Psoas muscle (tissue), 8 donors: ENCODE results near the gene GLIPR2. TPM values are rescaled to one million over a fixed set of nuclear protein-coding genes. Genes with fewer than 3 reads are reported as not detected.
"Not testable (repeated sequence)": the region's sequence is repeated elsewhere in the genome, so short reads cannot be mapped to it uniquely, and the experiment has no call there.

Source experiments
- ATAC-seq, 4 donors: fragments of 200-7000 bp; cut with Tn5 transposase; one replicate each; pipeline ENCODE4 v1.9.1; 2020; ENCODE audit warnings: moderate library complexity in 3 of 4, mild to moderate bottlenecking in 2 of 4
- DNase-seq, 2 donors: peaks; one replicate each; pipeline ENCODE4 v3.0.0-alpha.2; 2020
- H3K27ac ChIP-seq: fragments of 200-600 bp; one replicate; pipeline ENCODE4 v1.8.0; 2022
- H3K27me3 ChIP-seq, 3 donors: fragments of 200-600 bp in 1 of 3; one replicate each; pipeline versions ENCODE4 v1.6.1 to v1.8.0; 2013 to 2022; ENCODE audit warnings: low read length in 2 of 3, mild to moderate bottlenecking in 2 of 3, moderate library complexity in 1 of 3; ENCODE audit not compliant: insufficient read depth in 3 of 3
- H3K36me3 ChIP-seq, 2 donors: fragments of 200-600 bp in 1 of 2; one replicate each; pipeline versions ENCODE4 v1.6.1 to v1.8.0; 2013 to 2022; ENCODE audit warnings: low read depth in 1 of 2, mild to moderate bottlenecking in 1 of 2, moderate library complexity in 1 of 2; ENCODE audit not compliant: insufficient read depth in 1 of 2
- H3K4me1 ChIP-seq: fragments of 200-600 bp; one replicate; pipeline ENCODE4 v1.8.0; 2022
- H3K4me3 ChIP-seq: fragments of 200-600 bp; one replicate; pipeline ENCODE4 v1.8.0; 2022; ENCODE audit warnings: mild to moderate bottlenecking
- H3K9me3 ChIP-seq: fragments of 200-600 bp; one replicate; pipeline ENCODE4 v1.8.0; 2022
- CTCF ChIP-seq: fragments of 200-600 bp; IDR thresholded peaks from one replicate; pipeline ENCODE4 v1.8.0; 2022; ENCODE audit warnings: antibody characterized with exemption
- WGBS, 3 donors: extraction: QIAGEN DNeasy Blood & Tissue Kit; methylation state at CpG; one replicate each; pipeline versions ENCODE4 v1.1.6 to v1.1.7; 2013; 5-methylcytosine and 5-hydroxymethylcytosine counted together
- intact Hi-C, 2 donors: fragments of 100-400 bp; cut with DNase I; formaldehyde crosslinking; loops; one replicate each; pipeline versions ENCODE4 v1.11.0 to v1.14.2; 2022
- polyA plus RNA-seq, 3 donors: library from polyadenylated mRNA; stranded (reverse); fragments of 200-250 nt; gene quantifications; one replicate each; pipeline ENCODE4 v1.2.3, GENCODE V29; 2013
- total RNA-seq, 4 donors: library from RNA; stranded (reverse); fragmentation: NEBNext Ultra II Directional in 2 of 4; extraction: Animal tissue kit (Norgen Biotek cat#: 25700) in 2 of 4; gene quantifications; one replicate each; pipeline versions ENCODE4 v1.2.1 to v1.2.4, GENCODE V29; 2021 to 2023
- donor health status: healthy with polysubstance abuse.
- donor health status: DM: no; HTN: no; CAD: no; lungs with moderate emphysema.
- donor health status: Bipolar disorder and iron deficiency.
- donor health status: healthy.
- donor health status: DM: yes; HTN: yes; CAD: no.
- donor health status: DM: no; HTN: no; CAD: no.
- donor health status: DM: no; HTN: no; CAD: no.
- donor health status: DM: yes; HTN: yes; CAD: no.

Gene GLIPR2
- total and polyA plus RNA-seq, 7 donors, result 2.5 to 6.5 (median 3.6) TPM

GRCh38 chr9:36177571-36177970 is 41.0 kb downstream of the GLIPR2 start:
- ATAC-seq (no peak), DNase-seq (no peak)
- intact Hi-C loops, result no loop called here
- H3K27ac ChIP-seq, result no peak overlapping the region
- no peaks in the 10 kb centered on the region for H3K9me3 ChIP-seq
- H3K4me1 ChIP-seq, result no peaks in the 10 kb centered on the region
- no peaks in the 10 kb centered on the region for H3K27me3 ChIP-seq
- WGBS, 3 donors, result 78 to 90% (median 82%) methylated on average over 4 of the region's 4 CpGs
- no peak for TF ChIP-seq CTCF
- no peak overlapping the region for H3K4me3 ChIP-seq
- no peaks in the 10 kb centered on the region for H3K36me3 ChIP-seq

GRCh38 chr9:36180243-36180642 is 43.7 kb downstream of the GLIPR2 start:
- ATAC-seq, DNase-seq, intact Hi-C loops, H3K4me1 ChIP-seq, H3K9me3 ChIP-seq, H3K36me3 ChIP-seq, H3K4me3 ChIP-seq, H3K27ac ChIP-seq, H3K27me3 ChIP-seq: not testable (repeated sequence)
- 84 to 88% (median 87%) methylated on average over 6 of the region's 6 CpGs for WGBS, 3 donors

- ATAC-seq (no peak), DNase-seq (no peak)
- Histone ChIP-seq H3K36me3 (no peaks in the 10 kb centered on the region), H3K4me3 (no peak overlapping the region), H3K27me3 (no peaks in the 10 kb centered on the region), H3K4me1 (peaks cover 16% of the 10 kb centered on the region), H3K27ac (no peak overlapping the region), H3K9me3 (no peaks in the 10 kb centered on the region)
- intact Hi-C loops, result no loop called here
- TF ChIP-seq CTCF, result no peak
Observed at GRCh38 chr9:36187414-36187813, 50.9 kb downstream of the GLIPR2 start.

GRCh38 chr9:36188212-36188611 is 51.7 kb downstream of the GLIPR2 start:
- H3K4me1 ChIP-seq, result peaks cover 24% of the 10 kb centered on the region
- ATAC-seq, result no peak
- no peaks in the 10 kb centered on the region for H3K27me3 ChIP-seq
- no peaks in the 10 kb centered on the region for H3K9me3 ChIP-seq
- WGBS, 3 donors, result 80 to 90% (median 89%) methylated on average over 5 of the region's 5 CpGs
- DNase-seq, result no peak
- TF ChIP-seq CTCF, result no peak
- H3K27ac ChIP-seq, result no peak overlapping the region
- H3K4me3 ChIP-seq, result no peak overlapping the region
- no peaks in the 10 kb centered on the region for H3K36me3 ChIP-seq
- intact Hi-C loops, result no loop called here

GRCh38 chr9:36189976-36190375 is 53.4 kb downstream of the GLIPR2 start:
- Histone ChIP-seq H3K27ac (peak overlapping the region; percentile 97), H3K9me3 (no peaks in the 10 kb centered on the region), H3K36me3 (peaks cover 0 to 4% of the 10 kb centered on the region in 2 donors), H3K27me3 (no peaks in the 10 kb centered on the region), H3K4me3 (peak overlapping the region; percentile 95), H3K4me1 (peaks cover 41% of the 10 kb centered on the region)
- DNase-seq (no peak), ATAC-seq (no peak)
- intact Hi-C loops, result loop anchor here (5.0 kb wide), 2 partner anchors 67 to 137 kb away; partner anchors contain the start of gene GNE (in 1 of the 2)
- 9 to 13% (median 11%) methylated on average over 9 of the region's 9 CpGs for WGBS, 3 donors
- TF ChIP-seq CTCF, result no peak
